GM13977 (cell line): ENCODE data around the gene TGFBI.
A peak's percentile ranks its signal among the peaks of the same experiment; 100 is the strongest.

Experiments used
- DNase-seq: peaks from one replicate; pipeline ENCODE4 v3.0.0; 2012; ENCODE audit warnings: low spot score
- in situ Hi-C: fragments of 300-500 bp; cut with MboI; formaldehyde crosslinking; loops from one replicate; pipeline ENCODE4 v1.12.0; 2022; ENCODE audit warnings: low sequenced_read_pairs, low pct_unique_long_range_greater_than_20kb, mixed read lengths, inconsistent platforms; ENCODE audit not compliant: unreplicated experiment
- TF ChIP-seq, protein P1 (sequence below): IDR thresholded peaks from 2 replicates; pipeline ENCODE4 v1.5.1; 2012; ENCODE audit warnings: mild to moderate bottlenecking, control low read depth; ENCODE audit not compliant: insufficient read depth; ENCODE audit errors: extremely low read depth, missing control alignments

TGFBI gene

DNA sequence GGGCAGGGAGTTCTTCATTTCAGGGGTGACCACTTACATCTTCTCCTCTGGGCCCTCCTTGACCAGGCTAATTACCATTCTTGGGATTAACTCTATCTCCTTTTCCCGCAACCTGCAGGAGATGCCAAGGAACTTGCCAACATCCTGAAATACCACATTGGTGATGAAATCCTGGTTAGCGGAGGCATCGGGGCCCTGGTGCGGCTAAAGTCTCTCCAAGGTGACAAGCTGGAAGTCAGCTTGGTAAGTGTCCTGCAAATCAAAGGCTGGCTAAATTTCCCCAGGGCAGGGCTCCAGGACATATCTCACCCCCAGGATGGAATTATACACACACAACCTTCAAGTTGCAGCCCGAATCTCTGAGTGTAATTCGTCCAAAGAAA lies 30.2 kb downstream of the TGFBI start:
- no peak for DNase-seq
- TF ChIP-seq, protein P1, sequence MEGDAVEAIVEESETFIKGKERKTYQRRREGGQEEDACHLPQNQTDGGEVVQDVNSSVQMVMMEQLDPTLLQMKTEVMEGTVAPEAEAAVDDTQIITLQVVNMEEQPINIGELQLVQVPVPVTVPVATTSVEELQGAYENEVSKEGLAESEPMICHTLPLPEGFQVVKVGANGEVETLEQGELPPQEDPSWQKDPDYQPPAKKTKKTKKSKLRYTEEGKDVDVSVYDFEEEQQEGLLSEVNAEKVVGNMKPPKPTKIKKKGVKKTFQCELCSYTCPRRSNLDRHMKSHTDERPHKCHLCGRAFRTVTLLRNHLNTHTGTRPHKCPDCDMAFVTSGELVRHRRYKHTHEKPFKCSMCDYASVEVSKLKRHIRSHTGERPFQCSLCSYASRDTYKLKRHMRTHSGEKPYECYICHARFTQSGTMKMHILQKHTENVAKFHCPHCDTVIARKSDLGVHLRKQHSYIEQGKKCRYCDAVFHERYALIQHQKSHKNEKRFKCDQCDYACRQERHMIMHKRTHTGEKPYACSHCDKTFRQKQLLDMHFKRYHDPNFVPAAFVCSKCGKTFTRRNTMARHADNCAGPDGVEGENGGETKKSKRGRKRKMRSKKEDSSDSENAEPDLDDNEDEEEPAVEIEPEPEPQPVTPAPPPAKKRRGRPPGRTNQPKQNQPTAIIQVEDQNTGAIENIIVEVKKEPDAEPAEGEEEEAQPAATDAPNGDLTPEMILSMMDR = no peak
- in situ Hi-C loops = no loop called here

DNA sequence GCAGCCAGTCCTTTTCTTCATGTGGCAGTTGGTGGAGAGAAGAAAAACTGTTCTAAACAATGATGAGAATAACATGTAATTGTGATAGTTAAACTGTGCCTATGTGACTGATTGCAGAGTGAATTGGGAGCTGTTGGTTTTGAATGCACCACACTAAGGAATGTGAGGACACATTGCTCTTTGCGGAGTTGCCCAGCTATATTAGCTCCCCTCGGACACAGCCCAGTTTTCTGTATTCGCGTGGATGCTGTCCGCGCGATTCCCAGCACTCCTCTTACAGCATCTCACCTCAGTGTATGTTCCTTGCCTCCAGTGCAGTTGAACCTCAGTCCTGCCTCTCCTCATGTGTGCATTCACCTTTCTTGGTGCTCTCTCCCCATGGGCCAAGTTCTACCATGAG lies 32.2 kb downstream of the TGFBI start:
- TF ChIP-seq, protein P1 = no peak
- DNase-seq = no peak
- in situ Hi-C loops = no loop called here

DNA sequence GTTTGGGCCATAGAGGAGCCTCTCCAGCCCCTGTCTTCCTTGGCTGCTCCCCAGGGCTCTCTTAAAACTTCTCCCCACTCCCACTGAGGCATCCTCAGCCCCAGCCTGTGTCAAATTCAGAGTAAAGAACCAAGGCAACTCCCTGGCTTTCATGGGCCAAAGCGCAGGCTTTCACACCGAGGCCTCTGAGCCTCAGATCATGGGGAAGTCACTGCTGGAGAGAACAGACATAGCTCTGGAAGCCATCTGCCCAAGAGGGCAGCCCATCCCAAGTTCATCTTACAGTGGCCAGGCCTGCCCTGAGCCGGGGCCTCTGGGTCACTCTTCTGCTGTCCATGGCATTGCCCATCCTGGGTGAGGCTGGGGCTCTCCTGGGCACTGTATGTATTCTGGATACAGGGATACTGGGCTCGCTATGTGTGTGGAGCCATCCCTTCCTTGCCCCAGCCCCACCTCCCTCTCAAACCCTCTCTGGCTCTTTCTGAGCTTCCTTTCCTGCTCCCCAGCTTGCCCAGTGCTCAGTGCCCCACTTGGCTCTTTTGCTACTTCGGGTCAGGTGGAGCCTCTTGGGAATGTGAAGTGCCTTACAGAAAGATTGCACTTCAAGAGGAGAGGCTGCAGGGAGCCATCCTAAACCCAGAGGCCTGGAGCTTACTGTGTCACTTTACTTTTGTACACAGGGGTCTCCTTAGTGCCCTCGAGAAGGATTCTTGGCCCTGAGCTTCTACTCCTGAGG lies 33.0 kb downstream of the TGFBI start:
- DNase-seq = no peak
- in situ Hi-C loops = no loop called here
- TF ChIP-seq, protein P1 = no peak

DNA sequence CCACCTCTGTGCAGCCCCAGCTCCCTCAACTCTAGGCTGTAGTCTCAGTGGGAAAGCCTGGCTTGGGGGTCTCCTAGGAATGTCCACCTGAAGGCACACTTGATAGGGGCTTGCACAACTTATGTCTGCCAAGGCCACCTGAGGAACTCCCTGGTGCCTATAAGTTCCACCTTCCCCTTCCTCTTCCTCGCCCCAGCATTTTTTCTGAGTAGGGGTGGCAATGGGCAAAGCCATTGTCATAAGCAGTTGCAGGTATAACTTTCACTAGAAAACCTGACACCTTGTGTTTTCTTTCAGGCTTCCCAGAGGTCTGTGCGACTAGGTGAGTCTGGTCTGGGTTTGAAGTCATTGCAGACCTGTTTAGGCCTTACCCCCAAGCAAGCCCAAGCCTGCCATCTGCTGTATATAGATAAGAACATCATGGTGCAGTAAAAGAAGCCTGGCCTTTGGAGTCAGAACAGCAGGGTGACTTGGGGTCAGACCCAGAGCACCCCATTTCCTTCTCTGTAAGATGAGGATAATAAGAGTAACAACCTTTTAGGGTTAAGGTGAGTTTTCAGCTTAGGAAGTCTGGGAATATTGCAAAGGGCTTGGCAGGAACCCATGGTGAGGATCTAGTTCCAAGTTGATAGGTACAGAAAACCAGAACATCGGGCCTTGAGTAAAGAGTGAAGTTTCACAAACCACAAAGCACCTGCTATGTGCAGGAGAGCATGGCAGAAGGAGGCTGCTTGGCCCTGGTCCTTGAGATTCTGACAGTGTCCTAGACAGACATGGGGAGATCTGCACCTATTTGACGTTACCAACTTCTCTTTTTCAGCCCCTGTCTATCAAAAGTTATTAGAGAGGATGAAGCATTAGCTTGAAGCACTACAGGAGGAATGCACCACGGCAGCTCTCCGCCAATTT lies 33.8 kb downstream of the TGFBI start:
- TF ChIP-seq, protein P1 = peak; percentile 38
- peak; percentile 40 for DNase-seq
- in situ Hi-C loops = no loop called here

DNA sequence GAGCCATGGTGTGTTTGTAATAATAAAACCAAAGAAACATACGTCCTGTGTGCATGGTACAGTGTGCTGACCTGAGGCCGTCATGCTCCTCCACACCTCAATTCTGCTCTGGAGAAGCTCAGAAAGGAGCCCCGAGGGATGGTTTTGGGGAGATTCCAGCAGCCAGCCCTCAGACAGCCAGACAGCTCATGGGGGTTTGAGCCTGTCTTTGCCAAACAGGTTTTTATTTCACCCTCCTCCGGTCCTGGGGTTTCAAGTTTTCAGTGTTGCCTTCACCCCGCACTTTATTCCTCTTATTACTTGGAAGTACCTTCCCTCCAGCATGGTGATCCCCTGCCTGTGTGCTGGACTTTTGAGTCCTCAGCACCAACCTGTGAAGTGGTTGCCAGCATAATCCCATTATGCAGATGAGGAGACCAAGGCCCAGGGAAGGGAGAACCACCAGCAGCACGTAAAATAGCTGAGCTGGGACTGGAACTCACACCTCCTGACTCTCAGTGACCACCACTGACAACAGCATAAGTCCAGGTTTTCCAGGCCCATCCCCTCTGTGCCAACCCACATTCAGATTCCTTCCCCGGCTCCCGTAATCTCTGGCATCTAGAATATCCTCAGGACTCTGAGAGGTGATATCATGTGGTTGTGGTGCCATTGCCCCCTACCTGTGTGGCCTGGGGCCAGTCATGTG lies 35.1 kb downstream of the TGFBI start:
- TF ChIP-seq, protein P1 = no peak
- in situ Hi-C loops = no loop called here
- no peak for DNase-seq

DNA sequence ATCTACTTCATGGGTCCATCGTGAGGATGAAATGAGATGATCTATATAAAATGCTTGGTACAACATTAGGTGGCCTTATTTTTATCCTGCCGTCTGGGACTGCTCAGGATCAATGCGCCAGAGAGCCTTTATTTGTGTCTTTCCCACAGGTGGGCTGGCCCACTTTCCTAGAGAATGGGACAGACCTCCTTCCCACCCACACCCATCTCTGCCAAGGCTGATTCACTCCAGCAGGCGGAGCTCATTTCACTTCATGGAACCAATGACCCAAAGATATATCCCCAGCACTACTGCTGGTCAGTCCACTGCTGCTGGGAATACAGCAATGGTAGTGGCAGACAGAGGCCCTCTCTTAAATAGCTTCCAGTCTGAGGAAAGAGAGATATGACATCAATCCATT lies 35.7 kb downstream of the TGFBI start:
- DNase-seq = no peak
- in situ Hi-C loops = no loop called here

More for the DNA sequence above, 35.7 kb downstream of the TGFBI start:
- TF ChIP-seq, protein P1 = no peak
